ENCODE results near the gene OLIG3.

OLIG3 gene

DNA sequence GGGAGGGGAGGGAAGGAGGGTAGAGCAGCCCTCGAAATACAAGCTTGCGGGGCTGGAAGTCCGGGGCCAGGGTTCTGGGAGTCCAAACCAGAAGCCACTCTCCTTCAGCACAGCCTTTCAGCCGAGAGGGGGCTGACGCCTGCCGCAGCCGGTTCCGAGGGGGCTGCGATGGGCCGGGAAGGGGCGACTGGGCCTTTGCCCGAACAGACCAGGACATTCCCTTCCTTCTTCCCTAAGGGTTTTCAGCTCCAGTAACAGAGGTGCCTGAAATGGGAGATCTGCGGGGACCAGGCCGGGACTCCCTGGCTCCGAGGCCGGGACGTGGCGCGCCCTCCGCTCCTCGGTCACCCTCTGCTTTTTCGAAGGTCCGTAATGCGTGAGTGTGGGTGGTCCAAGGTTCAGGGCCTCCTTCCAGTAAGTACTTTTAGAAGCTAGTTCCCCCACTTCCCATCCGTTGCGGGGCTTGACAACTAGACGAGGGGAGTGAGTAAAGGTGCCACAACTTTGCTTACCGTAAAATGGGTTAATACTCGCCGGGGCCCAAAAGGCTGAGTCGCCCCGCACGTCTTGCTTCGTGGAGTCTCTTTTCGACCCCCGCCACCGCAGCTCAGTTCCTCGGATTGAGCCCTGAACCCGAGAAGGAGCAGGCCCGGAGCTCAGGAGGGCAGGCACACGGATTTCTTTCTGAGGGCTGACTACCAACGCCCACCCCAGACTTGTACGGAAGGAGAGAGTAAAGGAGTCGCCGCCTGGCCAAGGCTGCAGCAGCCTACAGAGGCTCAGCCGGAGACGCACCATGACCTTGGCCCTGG, 2.9 kb upstream of the OLIG3 start:
- CTCF ChIA-PET: no interaction called here

DNA sequence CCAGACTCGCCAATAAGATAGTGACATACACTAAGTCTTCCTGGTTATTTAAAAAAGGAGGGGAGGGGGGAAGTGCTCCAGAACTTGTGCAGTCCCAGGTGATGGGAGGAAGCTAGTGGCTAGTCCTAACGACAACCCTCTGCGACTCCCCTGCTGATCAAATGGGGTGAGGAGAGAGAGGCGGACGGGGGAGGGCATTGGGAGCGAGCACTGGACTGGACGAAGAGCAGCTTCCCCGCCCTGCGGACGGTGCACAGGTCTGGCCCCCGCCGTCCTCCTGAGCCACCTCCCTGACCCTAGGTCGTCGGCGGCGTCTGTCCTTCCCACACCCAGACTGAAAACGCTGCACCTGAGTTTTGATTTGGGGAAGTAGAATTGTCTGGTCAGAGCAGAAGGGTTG, 2.2 kb upstream of the OLIG3 start:
- no peak for DNase-seq (ENCODE audit: low spot score)
- TF ChIP-seq CTCF (conservative IDR thresholded peaks at IDR 0.05; ENCODE audit: low read depth): no peak
- CTCF ChIA-PET: no interaction called here
- H3K27ac ChIP-seq: no peak overlapping the region
- POLR2A ChIA-PET (ENCODE audit: low non-redundant PET): no interaction called here

More for the DNA sequence above, 2.9 kb upstream of the OLIG3 start:
- DNase-seq (ENCODE audit: low spot score): no peak
- H3K27ac ChIP-seq: no peak overlapping the region
- POLR2A ChIA-PET (ENCODE audit: low non-redundant PET): no interaction called here
- TF ChIP-seq CTCF (conservative IDR thresholded peaks at IDR 0.05; ENCODE audit: low read depth): no peak

DNA sequence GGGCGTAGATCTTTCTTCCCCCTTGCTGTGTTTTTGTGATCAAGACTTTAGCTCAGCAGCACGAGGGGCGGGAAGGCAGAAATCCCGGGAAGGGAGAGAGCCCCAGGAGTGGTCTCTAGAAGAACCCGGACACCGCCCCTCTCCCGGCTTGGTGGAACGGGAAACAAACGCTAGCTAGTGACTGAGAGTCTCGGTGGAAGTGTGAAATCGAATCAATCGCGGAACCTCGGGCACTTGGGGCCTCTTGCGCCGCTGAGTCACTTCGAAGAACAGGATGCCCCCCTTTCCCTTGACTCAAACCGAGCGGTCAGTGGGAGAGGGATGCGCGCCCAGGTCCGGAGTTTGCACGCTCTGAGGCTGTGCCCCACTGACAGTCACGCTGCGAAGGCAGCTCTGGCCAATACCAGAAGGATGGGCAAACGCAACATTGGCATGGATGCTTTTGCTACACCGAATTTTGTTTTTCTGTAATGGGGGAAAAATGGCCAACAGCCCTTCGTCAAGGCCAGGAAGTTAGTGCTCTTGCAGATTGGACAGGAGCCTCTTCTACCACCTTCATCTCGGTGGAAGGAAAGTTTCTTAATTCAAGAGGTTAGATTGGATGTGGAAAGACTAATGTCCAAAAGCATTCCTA, 1.6 kb upstream of the OLIG3 start:
- ChIA-PET CTCF (interaction anchor here (0.7 kb wide), 1 partner anchor 349 kb away, joined by 3 read pairs; no protein-coding TSS in a partner anchor), POLR2A (ENCODE audit: low non-redundant PET) (no interaction called here)
- DNase-seq (ENCODE audit: low spot score): no peak
- H3K27ac ChIP-seq: no peak overlapping the region
- no peak for TF ChIP-seq CTCF (conservative IDR thresholded peaks at IDR 0.05; ENCODE audit: low read depth)

DNA sequence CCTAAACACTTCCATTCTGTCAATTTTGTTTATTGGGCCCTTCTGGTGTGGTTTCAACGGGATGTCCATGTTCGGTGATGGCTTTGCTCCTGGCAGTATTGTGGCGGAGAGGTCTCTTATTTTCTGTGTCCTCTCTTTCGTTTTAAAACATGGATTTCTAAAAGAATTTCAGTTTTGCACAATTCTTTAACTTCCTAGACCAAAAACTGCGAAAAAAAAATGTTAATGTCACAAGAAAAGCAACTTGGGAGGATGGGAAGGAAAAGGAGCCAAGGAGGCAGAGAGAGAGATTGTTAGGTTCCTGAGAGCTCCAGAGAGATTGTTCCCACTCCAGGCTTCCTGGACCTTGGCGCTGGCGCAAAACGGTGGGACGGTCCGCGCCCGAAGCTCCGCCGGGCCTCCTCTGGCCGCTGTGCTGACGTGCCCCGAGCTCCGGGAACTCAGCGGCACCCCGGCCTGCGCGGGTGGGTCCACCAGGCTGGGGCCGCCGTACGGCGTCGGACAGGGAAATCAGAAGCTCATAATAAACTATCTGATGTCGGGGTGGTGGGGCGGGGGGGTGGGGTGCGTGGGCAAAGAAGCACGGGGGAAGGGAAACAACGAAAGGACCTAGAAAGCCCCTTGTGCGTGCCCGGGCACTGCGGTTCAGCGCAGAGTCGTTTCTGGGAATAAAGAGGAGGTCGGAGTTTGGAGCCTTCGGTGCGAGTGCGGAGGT, 951 bp upstream of the OLIG3 start:
- TF ChIP-seq CTCF (conservative IDR thresholded peaks at IDR 0.05; ENCODE audit: low read depth): no peak
- H3K27ac ChIP-seq: no peak overlapping the region
- ChIA-PET CTCF (interaction anchor here (0.7 kb wide), 1 partner anchor 349 kb away, joined by 3 read pairs; no protein-coding TSS in a partner anchor), POLR2A (ENCODE audit: low non-redundant PET) (no interaction called here)
- no peak for DNase-seq (ENCODE audit: low spot score)

GRCh38 chr6:137493218-137494038, 766 bp downstream of the OLIG3 start:
- ChIA-PET POLR2A (ENCODE audit: low non-redundant PET) (no interaction called here), CTCF (interaction anchor here (0.9 kb wide), 1 partner anchor 27 kb away, joined by 4 read pairs; no protein-coding TSS in a partner anchor)
- no peak for DNase-seq (ENCODE audit: low spot score)
- no peak overlapping the region for H3K27ac ChIP-seq
- no peak for TF ChIP-seq CTCF (conservative IDR thresholded peaks at IDR 0.05; ENCODE audit: low read depth)
